A549 (cell line): ENCODE data around the gene PAGE2.

ENCODE experiments used
- TF ChIP-seq, protein P1 (sequence below): fragments of >200 bp; sonication (Bioruptor Twin); formaldehyde crosslinking; IDR thresholded peaks from 3 replicates; pipeline ENCODE4 v1.5.1; 2016
- TF ChIP-seq, protein P2 (sequence below): fragments of 150-350 bp; IDR thresholded peaks from 2 replicates; pipeline ENCODE4 v1.6.1; 2014; ENCODE audit warnings: low read depth, mild to moderate bottlenecking, low read length
- TF ChIP-seq, protein P3 (sequence below): fragments of 200-600 bp; sonication (generic); IDR thresholded peaks from 2 replicates; pipeline ENCODE4 v1.6.1; 2016; ENCODE audit warnings: antibody characterized with exemption, mild to moderate bottlenecking, moderate library complexity

DNA sequence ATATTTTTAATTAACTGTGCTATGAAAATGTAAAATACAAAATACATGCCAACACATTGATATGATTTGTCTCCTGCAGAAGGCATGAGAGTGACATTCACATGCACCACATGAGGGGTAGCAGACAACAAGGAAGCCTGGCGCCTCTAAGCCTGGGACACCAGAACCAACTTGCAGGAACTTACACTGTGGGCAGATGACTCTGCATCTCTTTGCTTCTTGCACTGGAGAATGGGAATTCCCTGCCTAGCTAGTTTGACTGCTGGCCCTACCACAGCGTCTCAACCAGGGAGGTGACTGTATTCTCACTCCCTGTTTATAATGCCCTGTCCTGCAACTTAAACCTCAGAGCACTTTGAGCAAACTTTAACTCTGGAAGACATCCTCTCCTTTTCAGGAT lies 40.5 kb downstream of the PAGE2 start:
- TF ChIP-seq, protein P1, sequence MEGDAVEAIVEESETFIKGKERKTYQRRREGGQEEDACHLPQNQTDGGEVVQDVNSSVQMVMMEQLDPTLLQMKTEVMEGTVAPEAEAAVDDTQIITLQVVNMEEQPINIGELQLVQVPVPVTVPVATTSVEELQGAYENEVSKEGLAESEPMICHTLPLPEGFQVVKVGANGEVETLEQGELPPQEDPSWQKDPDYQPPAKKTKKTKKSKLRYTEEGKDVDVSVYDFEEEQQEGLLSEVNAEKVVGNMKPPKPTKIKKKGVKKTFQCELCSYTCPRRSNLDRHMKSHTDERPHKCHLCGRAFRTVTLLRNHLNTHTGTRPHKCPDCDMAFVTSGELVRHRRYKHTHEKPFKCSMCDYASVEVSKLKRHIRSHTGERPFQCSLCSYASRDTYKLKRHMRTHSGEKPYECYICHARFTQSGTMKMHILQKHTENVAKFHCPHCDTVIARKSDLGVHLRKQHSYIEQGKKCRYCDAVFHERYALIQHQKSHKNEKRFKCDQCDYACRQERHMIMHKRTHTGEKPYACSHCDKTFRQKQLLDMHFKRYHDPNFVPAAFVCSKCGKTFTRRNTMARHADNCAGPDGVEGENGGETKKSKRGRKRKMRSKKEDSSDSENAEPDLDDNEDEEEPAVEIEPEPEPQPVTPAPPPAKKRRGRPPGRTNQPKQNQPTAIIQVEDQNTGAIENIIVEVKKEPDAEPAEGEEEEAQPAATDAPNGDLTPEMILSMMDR, result no peak
- TF ChIP-seq, protein P2, sequence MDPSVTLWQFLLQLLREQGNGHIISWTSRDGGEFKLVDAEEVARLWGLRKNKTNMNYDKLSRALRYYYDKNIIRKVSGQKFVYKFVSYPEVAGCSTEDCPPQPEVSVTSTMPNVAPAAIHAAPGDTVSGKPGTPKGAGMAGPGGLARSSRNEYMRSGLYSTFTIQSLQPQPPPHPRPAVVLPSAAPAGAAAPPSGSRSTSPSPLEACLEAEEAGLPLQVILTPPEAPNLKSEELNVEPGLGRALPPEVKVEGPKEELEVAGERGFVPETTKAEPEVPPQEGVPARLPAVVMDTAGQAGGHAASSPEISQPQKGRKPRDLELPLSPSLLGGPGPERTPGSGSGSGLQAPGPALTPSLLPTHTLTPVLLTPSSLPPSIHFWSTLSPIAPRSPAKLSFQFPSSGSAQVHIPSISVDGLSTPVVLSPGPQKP, result no peak
- TF ChIP-seq, protein P3, sequence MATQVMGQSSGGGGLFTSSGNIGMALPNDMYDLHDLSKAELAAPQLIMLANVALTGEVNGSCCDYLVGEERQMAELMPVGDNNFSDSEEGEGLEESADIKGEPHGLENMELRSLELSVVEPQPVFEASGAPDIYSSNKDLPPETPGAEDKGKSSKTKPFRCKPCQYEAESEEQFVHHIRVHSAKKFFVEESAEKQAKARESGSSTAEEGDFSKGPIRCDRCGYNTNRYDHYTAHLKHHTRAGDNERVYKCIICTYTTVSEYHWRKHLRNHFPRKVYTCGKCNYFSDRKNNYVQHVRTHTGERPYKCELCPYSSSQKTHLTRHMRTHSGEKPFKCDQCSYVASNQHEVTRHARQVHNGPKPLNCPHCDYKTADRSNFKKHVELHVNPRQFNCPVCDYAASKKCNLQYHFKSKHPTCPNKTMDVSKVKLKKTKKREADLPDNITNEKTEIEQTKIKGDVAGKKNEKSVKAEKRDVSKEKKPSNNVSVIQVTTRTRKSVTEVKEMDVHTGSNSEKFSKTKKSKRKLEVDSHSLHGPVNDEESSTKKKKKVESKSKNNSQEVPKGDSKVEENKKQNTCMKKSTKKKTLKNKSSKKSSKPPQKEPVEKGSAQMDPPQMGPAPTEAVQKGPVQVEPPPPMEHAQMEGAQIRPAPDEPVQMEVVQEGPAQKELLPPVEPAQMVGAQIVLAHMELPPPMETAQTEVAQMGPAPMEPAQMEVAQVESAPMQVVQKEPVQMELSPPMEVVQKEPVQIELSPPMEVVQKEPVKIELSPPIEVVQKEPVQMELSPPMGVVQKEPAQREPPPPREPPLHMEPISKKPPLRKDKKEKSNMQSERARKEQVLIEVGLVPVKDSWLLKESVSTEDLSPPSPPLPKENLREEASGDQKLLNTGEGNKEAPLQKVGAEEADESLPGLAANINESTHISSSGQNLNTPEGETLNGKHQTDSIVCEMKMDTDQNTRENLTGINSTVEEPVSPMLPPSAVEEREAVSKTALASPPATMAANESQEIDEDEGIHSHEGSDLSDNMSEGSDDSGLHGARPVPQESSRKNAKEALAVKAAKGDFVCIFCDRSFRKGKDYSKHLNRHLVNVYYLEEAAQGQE, result no peak
